ENCODE measurements around the gene TNFRSF12A.
"Not testable (repeated sequence)": the region's sequence is repeated elsewhere in the genome, so short reads cannot be mapped to it uniquely, and the experiment has no call there.

TNFRSF12A gene

DNA sequence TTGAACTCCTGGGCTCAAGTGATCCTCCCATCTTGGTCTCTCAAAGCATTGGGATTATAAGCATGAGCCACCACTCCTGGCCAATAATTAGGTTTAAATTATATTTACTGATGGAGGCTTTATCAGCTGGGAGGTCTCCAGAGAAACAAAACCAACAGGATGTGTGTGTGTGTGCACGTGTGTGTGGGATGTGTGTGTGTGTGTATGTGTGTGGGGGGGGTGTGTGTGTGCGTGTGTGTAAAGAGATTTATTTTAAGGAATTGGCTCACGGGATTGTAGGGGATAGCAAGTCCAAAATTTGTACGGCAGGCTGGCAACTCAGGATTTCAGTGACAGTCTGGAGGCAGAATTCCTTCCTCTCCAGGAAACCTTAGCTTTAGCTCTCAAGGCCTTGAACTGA, 30.8 kb downstream of the TNFRSF12A start:
- Histone ChIP-seq H3K36me3 (ENCODE audit: control insufficient read depth, insufficient read depth, low read length) (no peaks in the 10 kb centered on the region), H3K9ac (ENCODE audit: low read length) (no peak overlapping the region), H3K9me3 (ENCODE audit: control insufficient read depth, low read length) (no peaks in the 10 kb centered on the region), H3K27me3 (ENCODE audit: control insufficient read depth, insufficient read depth, low read length) (peaks cover 46% of the 10 kb centered on the region), H3K4me1 (ENCODE audit: control insufficient read depth, insufficient read depth, low read length) (peaks cover 10% of the 10 kb centered on the region), H3K4me3 (ENCODE audit: low read length) (no peak overlapping the region)

DNA sequence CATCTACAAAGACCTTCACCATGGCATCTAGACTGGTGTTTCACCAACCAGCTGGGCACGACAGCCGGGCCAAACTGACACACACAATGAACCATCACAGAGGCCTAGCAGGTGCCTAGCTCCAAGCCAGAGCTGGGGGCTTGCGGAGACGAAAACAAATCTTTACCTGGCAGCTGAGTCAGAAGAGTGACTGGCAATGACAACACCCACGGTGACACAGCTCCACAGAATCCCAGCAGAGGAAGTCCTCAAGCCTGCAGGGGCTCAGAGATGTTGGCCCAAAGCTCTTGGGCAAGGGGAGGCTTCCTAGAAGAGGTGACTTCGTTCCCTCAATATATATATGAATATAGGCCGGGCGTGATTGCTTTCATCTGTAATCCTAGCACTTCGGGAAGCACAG, 31.3 kb downstream of the TNFRSF12A start:
- H3K36me3 ChIP-seq (ENCODE audit: control insufficient read depth, insufficient read depth, low read length) = no peaks in the 10 kb centered on the region
- no peaks in the 10 kb centered on the region for H3K9me3 ChIP-seq (ENCODE audit: control insufficient read depth, low read length)
- H3K9ac ChIP-seq (ENCODE audit: low read length) = no peak overlapping the region
- H3K4me3 ChIP-seq (ENCODE audit: low read length) = no peak overlapping the region
- peaks cover 42% of the 10 kb centered on the region for H3K27me3 ChIP-seq (ENCODE audit: control insufficient read depth, insufficient read depth, low read length)
- H3K4me1 ChIP-seq (ENCODE audit: control insufficient read depth, insufficient read depth, low read length) = peaks cover 6% of the 10 kb centered on the region

DNA sequence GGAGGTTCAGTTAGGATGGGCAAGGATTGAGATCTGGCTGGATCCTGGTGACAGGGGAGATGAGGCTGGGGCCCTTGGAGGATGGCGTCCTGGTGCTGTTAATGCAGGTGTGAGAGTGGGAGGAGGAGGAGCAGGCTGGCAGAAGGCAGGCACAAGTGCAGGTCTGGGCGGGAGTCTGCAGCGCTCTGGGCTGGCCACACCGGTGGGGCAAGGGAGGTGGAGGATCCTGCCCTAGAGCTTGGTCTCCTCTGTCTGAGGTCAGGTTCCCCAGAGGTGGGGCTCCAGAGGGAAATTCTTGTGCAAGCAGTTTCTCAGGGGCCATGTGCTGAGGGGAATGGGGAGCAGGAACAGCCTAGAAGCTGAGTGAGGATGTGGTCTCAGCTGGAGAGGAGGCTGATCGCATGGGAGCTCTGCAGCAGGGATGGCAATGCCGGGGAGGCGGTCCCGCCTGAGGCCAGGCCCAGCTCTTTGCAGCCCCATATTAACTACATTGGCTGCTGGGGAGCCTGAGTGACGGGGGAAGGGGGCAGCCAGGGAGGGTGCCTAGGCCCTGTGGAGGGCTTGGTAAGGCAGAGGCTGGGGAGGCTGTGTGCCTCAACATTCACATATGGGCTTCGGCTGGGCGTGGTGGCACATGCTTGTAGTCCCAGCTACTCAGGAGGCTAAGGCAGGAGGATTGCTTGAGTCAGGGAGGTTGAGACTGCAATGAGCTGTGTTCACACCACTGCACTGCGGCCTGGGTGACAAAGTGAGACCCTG, 32.6 kb downstream of the TNFRSF12A start:
- not testable (repeated sequence) for H3K4me3 ChIP-seq (ENCODE audit: low read length); H3K9ac ChIP-seq (ENCODE audit: low read length); H3K36me3 ChIP-seq (ENCODE audit: control insufficient read depth, insufficient read depth, low read length); H3K4me1 ChIP-seq (ENCODE audit: control insufficient read depth, insufficient read depth, low read length); H3K9me3 ChIP-seq (ENCODE audit: control insufficient read depth, low read length)
- peaks cover 29% of the 10 kb centered on the region for H3K27me3 ChIP-seq (ENCODE audit: control insufficient read depth, insufficient read depth, low read length)

- H3K27me3 ChIP-seq (ENCODE audit: control insufficient read depth, insufficient read depth, low read length) = peaks cover 24% of the 10 kb centered on the region
- H3K9ac ChIP-seq (ENCODE audit: low read length); H3K9me3 ChIP-seq (ENCODE audit: control insufficient read depth, low read length); H3K4me3 ChIP-seq (ENCODE audit: low read length); H3K4me1 ChIP-seq (ENCODE audit: control insufficient read depth, insufficient read depth, low read length); H3K36me3 ChIP-seq (ENCODE audit: control insufficient read depth, insufficient read depth, low read length): not testable (repeated sequence)
Measured at GRCh38 chr16:3053330-3053710, 33.2 kb downstream of the TNFRSF12A start.

- Histone ChIP-seq H3K36me3 (ENCODE audit: control insufficient read depth, insufficient read depth, low read length) (no peaks in the 10 kb centered on the region), H3K27me3 (ENCODE audit: control insufficient read depth, insufficient read depth, low read length) (peaks cover 8% of the 10 kb centered on the region), H3K4me3 (ENCODE audit: low read length) (no peak overlapping the region), H3K9me3 (ENCODE audit: control insufficient read depth, low read length) (no peaks in the 10 kb centered on the region), H3K4me1 (ENCODE audit: control insufficient read depth, insufficient read depth, low read length) (peaks cover 12% of the 10 kb centered on the region), H3K9ac (ENCODE audit: low read length) (no peak overlapping the region)
Measured at GRCh38 chr16:3054965-3055733, 35.0 kb downstream of the TNFRSF12A start.

DNA sequence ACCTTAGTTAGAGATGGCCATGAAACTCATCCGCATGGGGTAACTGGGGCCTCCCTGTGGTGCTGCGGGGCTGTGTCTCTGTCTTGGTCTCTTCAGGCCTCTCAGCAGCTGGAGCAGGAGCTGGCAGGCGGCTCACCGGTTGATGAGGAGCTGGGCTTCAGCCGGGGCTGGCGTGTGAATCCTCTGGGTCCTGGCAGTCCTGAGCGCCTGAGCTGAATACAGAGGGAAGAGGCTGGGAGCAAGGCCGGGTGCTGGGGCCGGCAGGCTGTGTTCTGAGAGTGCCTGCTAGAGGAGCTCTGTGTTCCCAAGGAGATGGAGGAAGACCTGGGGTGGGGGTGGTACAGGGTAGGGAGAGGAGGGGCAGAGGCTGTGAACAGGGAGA, 35.6 kb downstream of the TNFRSF12A start:
- H3K4me1 ChIP-seq (ENCODE audit: control insufficient read depth, insufficient read depth, low read length) = peaks cover 17% of the 10 kb centered on the region

DNA sequence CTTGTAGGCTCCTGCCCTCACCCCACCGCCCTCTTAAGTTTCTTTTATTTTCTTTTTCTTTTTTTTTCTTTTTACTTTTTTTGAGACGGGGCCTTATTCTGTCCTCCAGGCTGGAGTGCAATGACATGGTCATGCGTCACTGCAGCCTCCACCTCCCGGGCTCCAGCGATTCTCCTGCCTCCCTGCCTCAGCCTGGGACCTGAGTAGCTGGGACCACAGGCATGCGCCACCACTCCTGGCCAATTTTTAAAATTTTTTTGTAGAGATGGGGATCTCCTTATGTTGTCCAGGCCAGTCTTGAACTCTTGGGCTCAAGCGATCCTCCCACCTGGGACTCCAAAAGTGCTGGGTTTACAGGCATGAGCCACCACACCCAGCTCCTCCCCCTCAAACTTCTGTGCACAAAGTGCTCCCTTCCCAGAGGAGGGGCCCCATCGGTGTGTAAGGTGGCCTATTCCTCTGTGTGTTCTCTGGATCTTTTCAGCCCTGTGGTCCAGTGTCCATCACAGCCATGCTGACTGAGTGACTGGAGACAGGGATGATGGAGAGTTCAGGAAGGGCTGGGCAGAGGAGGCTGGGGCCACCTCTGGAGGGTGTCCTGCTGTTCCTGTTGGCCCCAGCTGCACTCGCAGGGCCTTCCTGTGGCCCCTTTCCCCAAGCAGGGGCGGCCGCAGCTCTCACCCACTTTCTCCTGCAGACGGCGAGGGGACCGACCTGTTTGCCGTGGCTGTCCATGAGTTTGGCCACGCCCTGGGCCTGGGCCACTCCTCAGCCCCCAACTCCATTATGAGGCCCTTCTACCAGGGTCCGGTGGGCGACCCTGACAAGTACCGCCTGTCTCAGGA, 36.4 kb downstream of the TNFRSF12A start:
- Histone ChIP-seq H3K4me3 (ENCODE audit: low read length) (no peak overlapping the region), H3K27me3 (ENCODE audit: control insufficient read depth, insufficient read depth, low read length) (no peaks in the 10 kb centered on the region), H3K9ac (ENCODE audit: low read length) (no peak overlapping the region), H3K9me3 (ENCODE audit: control insufficient read depth, low read length) (no peaks in the 10 kb centered on the region), H3K4me1 (ENCODE audit: control insufficient read depth, insufficient read depth, low read length) (peaks cover 17% of the 10 kb centered on the region), H3K36me3 (ENCODE audit: control insufficient read depth, insufficient read depth, low read length) (no peaks in the 10 kb centered on the region)

More for the DNA sequence above, 35.6 kb downstream of the TNFRSF12A start:
- not testable (repeated sequence) for H3K27me3 ChIP-seq (ENCODE audit: control insufficient read depth, insufficient read depth, low read length); H3K9me3 ChIP-seq (ENCODE audit: control insufficient read depth, low read length); H3K4me3 ChIP-seq (ENCODE audit: low read length); H3K9ac ChIP-seq (ENCODE audit: low read length); H3K36me3 ChIP-seq (ENCODE audit: control insufficient read depth, insufficient read depth, low read length)

GRCh38 chr16:3057181-3058138, 37.3 kb downstream of the TNFRSF12A start:
- Histone ChIP-seq H3K4me1 (ENCODE audit: control insufficient read depth, insufficient read depth, low read length) (peaks cover 17% of the 10 kb centered on the region), H3K36me3 (ENCODE audit: control insufficient read depth, insufficient read depth, low read length) (no peaks in the 10 kb centered on the region), H3K9ac (ENCODE audit: low read length) (no peak overlapping the region), H3K27me3 (ENCODE audit: control insufficient read depth, insufficient read depth, low read length) (no peaks in the 10 kb centered on the region), H3K9me3 (ENCODE audit: control insufficient read depth, low read length) (no peaks in the 10 kb centered on the region), H3K4me3 (ENCODE audit: low read length) (no peak overlapping the region)

GRCh38 chr16:3058139-3059030, 38.2 kb downstream of the TNFRSF12A start:
- Histone ChIP-seq H3K4me1 (ENCODE audit: control insufficient read depth, insufficient read depth, low read length) (peaks cover 17% of the 10 kb centered on the region), H3K27me3 (ENCODE audit: control insufficient read depth, insufficient read depth, low read length) (no peaks in the 10 kb centered on the region), H3K9ac (ENCODE audit: low read length) (peak overlapping the region; percentile 85), H3K4me3 (ENCODE audit: low read length) (peak overlapping the region; percentile 63), H3K36me3 (ENCODE audit: control insufficient read depth, insufficient read depth, low read length) (no peaks in the 10 kb centered on the region), H3K9me3 (ENCODE audit: control insufficient read depth, low read length) (no peaks in the 10 kb centered on the region)

- H3K27me3 ChIP-seq (ENCODE audit: control insufficient read depth, insufficient read depth, low read length) = no peaks in the 10 kb centered on the region
Measured at GRCh38 chr16:3059041-3059722, 39.0 kb downstream of the TNFRSF12A start.

More at GRCh38 chr16:3059041-3059722, 39.0 kb downstream of the TNFRSF12A start:
- peak overlapping the region; percentile 85 for H3K9ac ChIP-seq (ENCODE audit: low read length)
- no peaks in the 10 kb centered on the region for H3K36me3 ChIP-seq (ENCODE audit: control insufficient read depth, insufficient read depth, low read length)
- peaks cover 17% of the 10 kb centered on the region for H3K4me1 ChIP-seq (ENCODE audit: control insufficient read depth, insufficient read depth, low read length)
- no peaks in the 10 kb centered on the region for H3K9me3 ChIP-seq (ENCODE audit: control insufficient read depth, low read length)
- peak overlapping the region; percentile 63 for H3K4me3 ChIP-seq (ENCODE audit: low read length)

Measured in mucosa of stomach (tissue), 1 donor.